SK-N-SH treated with all-trans-retinoic acid at 6 μM for 48 hours (cell line): ENCODE data around the gene ARHGEF16.

Experiments
- ATAC-seq: fragments of 200-7000 bp; cut with Tn5 transposase; 3 replicates; pipeline ENCODE4 v1.9.1; 2020; ENCODE audit warnings: mild to moderate bottlenecking, moderate library complexity
- ARNTL ChIP-seq: fragments of 450-650 bp; formaldehyde crosslinking; IDR thresholded peaks from 2 replicates; pipeline ENCODE4 v1.5.0; 2020; ENCODE audit warnings: low read depth, mild to moderate bottlenecking, moderate library complexity, borderline replicate concordance
- BACH2 ChIP-seq: fragments of 250-450 bp; sonication (Bioruptor Pico); IDR thresholded peaks from 2 replicates; pipeline ENCODE4 v1.9.0; 2021; ENCODE audit warnings: mild to moderate bottlenecking, borderline replicate concordance
- CREB5 ChIP-seq: fragments of 250-450 bp; sonication (Bioruptor Pico); IDR thresholded peaks from 2 replicates; pipeline ENCODE4 v1.5.1; 2020; ENCODE audit warnings: low read depth, mild to moderate bottlenecking, moderate library complexity
- CSDC2 ChIP-seq: fragments of 250-450 bp; sonication (Bioruptor Pico); IDR thresholded peaks from 2 replicates; pipeline ENCODE4 v1.5.0; 2020; ENCODE audit warnings: mild to moderate bottlenecking, moderate library complexity
- CSRNP3 ChIP-seq: fragments of 250-450 bp; sonication (Bioruptor Pico); IDR thresholded peaks from 2 replicates; pipeline ENCODE4 v1.5.1; 2021; ENCODE audit warnings: mild to moderate bottlenecking, moderate library complexity
- ESRRG ChIP-seq: fragments of 250-450 bp; sonication (Bioruptor Pico); IDR thresholded peaks from 2 replicates; pipeline ENCODE4 v1.6.1; 2021; ENCODE audit warnings: mild to moderate bottlenecking
- GLIS3 ChIP-seq: fragments of 250-450 bp; sonication (Bioruptor Pico); IDR thresholded peaks from 2 replicates; pipeline ENCODE4 v1.5.0; 2020; ENCODE audit warnings: mild to moderate bottlenecking, moderate library complexity
- ISL1 ChIP-seq: fragments of 250-450 bp; sonication (Bioruptor Pico); IDR thresholded peaks from 2 replicates; pipeline ENCODE4 v2.1.2; 2022; ENCODE audit warnings: mild to moderate bottlenecking, moderate library complexity
- OSR1 ChIP-seq: fragments of 250-450 bp; sonication (Bioruptor Pico); IDR thresholded peaks from 2 replicates; pipeline ENCODE4 v1.8.0; 2022; ENCODE audit warnings: moderate library complexity, mild to moderate bottlenecking, inconsistent platforms
- PATZ1 ChIP-seq: fragments of 250-450 bp; sonication (Bioruptor Pico); IDR thresholded peaks from 2 replicates; pipeline ENCODE4 v1.8.0; 2020; ENCODE audit warnings: mild to moderate bottlenecking, moderate library complexity, borderline replicate concordance
- POU6F1 ChIP-seq: fragments of 250-450 bp; sonication (Bioruptor Pico); IDR thresholded peaks from 2 replicates; pipeline ENCODE4 v1.8.0; 2021; ENCODE audit warnings: low read depth, mild to moderate bottlenecking, moderate library complexity, borderline replicate concordance
- RARB ChIP-seq: fragments of 250-450 bp; sonication (Bioruptor Pico); IDR thresholded peaks from 2 replicates; pipeline ENCODE4 v1.8.0; 2021; ENCODE audit warnings: mild to moderate bottlenecking, moderate library complexity
- SNAI2 ChIP-seq: fragments of 250-450 bp; sonication (Bioruptor Pico); IDR thresholded peaks from 2 replicates; pipeline ENCODE4 v1.5.0; 2020; ENCODE audit warnings: mild to moderate bottlenecking, moderate library complexity
- TOX ChIP-seq: fragments of 250-450 bp; sonication (Bioruptor Pico); IDR thresholded peaks from 2 replicates; pipeline ENCODE4 v1.8.0; 2021; ENCODE audit warnings: mild to moderate bottlenecking, moderate library complexity, borderline replicate concordance
- TSHZ2 ChIP-seq: fragments of 250-450 bp; sonication (Bioruptor Pico); IDR thresholded peaks from 2 replicates; pipeline ENCODE4 v1.5.0; 2020; ENCODE audit warnings: mild to moderate bottlenecking, moderate library complexity
- ZC3H10 ChIP-seq: fragments of 250-450 bp; sonication (Bioruptor Pico); IDR thresholded peaks from 2 replicates; pipeline ENCODE4 v1.5.1; 2021; ENCODE audit warnings: mild to moderate bottlenecking, moderate library complexity
- ZFP3 ChIP-seq: fragments of 250-450 bp; sonication (Bioruptor Pico); IDR thresholded peaks from 2 replicates; pipeline ENCODE4 v1.5.0; 2020; ENCODE audit warnings: mild to moderate bottlenecking, moderate library complexity
- ZFP30 ChIP-seq: fragments of 450-650 bp; formaldehyde crosslinking; IDR thresholded peaks from 2 replicates; pipeline ENCODE4 v1.5.0; 2022; ENCODE audit warnings: mild to moderate bottlenecking, moderate library complexity
- ZNF70 ChIP-seq: fragments of 450-650 bp; formaldehyde crosslinking; IDR thresholded peaks from 2 replicates; pipeline ENCODE4 v1.5.0; 2020; ENCODE audit warnings: mild to moderate bottlenecking, moderate library complexity

The ARHGEF16 gene

GRCh38 chr1:3431266-3431665 is 23.2 kb upstream of the ARHGEF16 start (continued):
- no peak for TF ChIP-seq POU6F1 (CRISPR knock-in tag)
- no peak for TF ChIP-seq ZFP30 (CRISPR knock-in tag)

- ATAC-seq, result no peak
Measured at GRCh38 chr1:3431686-3432085, 22.8 kb upstream of the ARHGEF16 start.

More at GRCh38 chr1:3431686-3432085, 22.8 kb upstream of the ARHGEF16 start:
- TF ChIP-seq BACH2 (no peak), ZC3H10 (no peak), ESRRG (CRISPR knock-in tag) (no peak), CSDC2 (CRISPR knock-in tag) (no peak), ZNF70 (no peak), ARNTL (CRISPR knock-in tag) (no peak), TSHZ2 (no peak), ZFP30 (CRISPR knock-in tag) (no peak), SNAI2 (CRISPR knock-in tag) (no peak), CSRNP3 (CRISPR knock-in tag) (no peak), ZFP3 (no peak), RARB (CRISPR knock-in tag) (no peak), ISL1 (CRISPR knock-in tag) (no peak), CREB5 (CRISPR knock-in tag) (no peak), POU6F1 (CRISPR knock-in tag) (no peak), TOX (no peak), PATZ1 (CRISPR knock-in tag) (no peak), GLIS3 (no peak), OSR1 (CRISPR knock-in tag) (no peak)
- TF ChIP-seq, all 23 proteins: peak for 0
